ENCODE results near the gene TMEM240. TPM values are rescaled to one million over a fixed set of nuclear protein-coding genes. Genes with fewer than 3 reads are reported as not detected.
A peak's percentile ranks its signal among the peaks of the same experiment; 100 is the strongest.
"Not testable (repeated sequence)": the region's sequence is repeated elsewhere in the genome, so short reads cannot be mapped to it uniquely, and the experiment has no call there.

TMEM240 gene
- total RNA-seq, 1 experiment from 2014 or later, result 1.1 TPM

- peak; percentile 8 for DNase-seq (ENCODE audit: low spot score)
- in situ Hi-C loops (cut with HindIII; ENCODE audit: low sequenced_read_pairs), result no loop called here
These were observed 29.4 kb downstream of the TMEM240 start for GRCh38 chr1:1510912-1511532.

DNA sequence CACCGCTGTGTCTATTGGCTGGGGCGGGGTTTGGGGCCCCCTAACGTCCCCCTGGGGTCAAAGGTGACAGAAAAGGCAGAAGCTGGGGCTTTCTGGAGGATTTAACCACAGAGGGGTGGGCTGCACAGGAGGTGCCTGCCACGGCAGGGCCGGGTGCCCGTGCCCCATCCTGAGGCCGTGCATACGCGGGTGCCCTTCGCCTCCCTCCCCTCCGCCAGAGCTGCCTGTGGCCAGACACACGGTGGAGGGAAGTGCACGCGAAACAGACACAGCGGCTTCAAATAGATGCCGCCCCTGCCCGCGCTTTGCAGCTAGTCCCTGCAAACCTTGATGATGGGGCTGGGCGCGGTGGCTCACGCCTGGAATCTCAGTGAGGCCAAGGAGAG is 31.0 kb downstream of the TMEM240 start:
- DNase-seq (ENCODE audit: low spot score); in situ Hi-C loops (cut with HindIII; ENCODE audit: low sequenced_read_pairs): not testable (repeated sequence)

- in situ Hi-C loops (cut with HindIII; ENCODE audit: low sequenced_read_pairs); DNase-seq (ENCODE audit: low spot score): not testable (repeated sequence)
These were observed 31.5 kb downstream of the TMEM240 start for GRCh38 chr1:1508775-1509464.

- in situ Hi-C loops (cut with HindIII; ENCODE audit: low sequenced_read_pairs), result no loop called here
- no peak for DNase-seq (ENCODE audit: low spot score)
These were observed 33.1 kb downstream of the TMEM240 start for GRCh38 chr1:1507305-1507704.

DNA sequence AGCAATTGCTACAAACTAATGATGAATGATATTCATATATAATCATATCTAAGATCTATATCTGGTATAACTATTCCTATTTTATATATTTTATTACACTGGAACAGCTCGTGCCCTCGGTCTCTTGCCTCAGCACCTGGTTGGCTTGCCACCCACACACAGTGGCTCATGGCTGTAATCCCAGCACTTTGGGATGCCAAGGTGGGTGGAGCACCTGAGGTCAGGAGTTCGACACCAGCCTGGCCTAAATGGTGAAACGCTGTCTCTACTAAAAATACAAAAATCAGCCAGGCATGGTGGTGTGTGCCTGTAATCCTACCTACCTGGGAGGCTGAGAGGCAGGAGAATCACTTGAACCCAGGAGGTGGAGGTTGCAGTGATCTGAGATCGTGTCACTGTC is 34.6 kb downstream of the TMEM240 start:
- peak; percentile 5 for DNase-seq (ENCODE audit: low spot score)
- in situ Hi-C loops (cut with HindIII; ENCODE audit: low sequenced_read_pairs), result not testable (repeated sequence)

DNA sequence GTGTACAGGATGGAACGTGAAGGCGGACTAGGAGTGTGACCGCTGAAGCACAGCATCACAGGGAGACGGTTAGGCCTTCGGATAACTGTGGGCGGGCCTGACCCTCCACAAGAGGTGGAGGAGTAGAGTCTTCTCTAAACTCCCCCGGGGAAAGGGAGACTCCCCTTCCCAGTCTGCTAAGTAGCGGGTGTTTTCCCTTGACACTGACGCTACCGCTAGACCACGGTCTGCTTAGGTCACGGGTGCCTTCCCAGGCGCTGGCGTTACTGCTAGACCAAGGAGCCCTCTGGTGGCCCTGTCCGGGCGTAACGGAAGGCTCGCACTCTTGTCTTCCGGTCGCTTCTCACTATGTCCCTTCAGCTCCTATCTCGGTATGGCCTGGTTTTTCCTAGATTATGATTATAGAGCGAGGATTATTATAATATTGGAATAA is 35.0 kb downstream of the TMEM240 start:
- in situ Hi-C loops (cut with HindIII; ENCODE audit: low sequenced_read_pairs), result not testable (repeated sequence)
- DNase-seq (ENCODE audit: low spot score), result peak; percentile 57

DNA sequence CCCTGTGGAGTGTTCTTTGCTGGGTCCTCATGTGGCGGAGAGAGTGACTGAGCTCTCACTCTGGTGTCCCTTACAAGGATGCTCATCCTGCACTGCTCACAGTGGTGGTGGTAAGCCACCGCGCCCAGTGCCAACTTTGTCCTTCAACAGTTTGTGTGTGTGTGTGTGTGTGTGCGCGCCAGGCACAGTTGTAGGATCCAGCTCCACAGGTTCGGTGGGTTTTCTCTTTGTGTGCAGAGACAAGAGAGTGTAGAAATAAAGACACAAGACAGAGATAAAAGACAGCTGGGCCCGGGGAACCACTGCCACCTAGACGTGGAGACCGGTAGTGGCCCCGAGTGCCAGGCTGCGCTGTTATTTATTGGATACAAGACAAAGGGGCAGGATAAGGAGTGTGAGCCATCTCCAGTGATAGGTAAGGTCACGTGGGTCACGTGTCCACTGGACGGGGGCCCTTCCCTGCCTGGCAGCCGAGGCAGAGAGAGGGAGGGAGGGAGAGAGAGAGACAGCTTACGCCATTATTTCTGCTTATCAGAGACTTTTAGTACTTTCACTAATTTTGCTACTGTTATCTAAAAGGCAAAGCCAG is 35.6 kb downstream of the TMEM240 start:
- peak; percentile 88 for DNase-seq (ENCODE audit: low spot score)
- in situ Hi-C loops (cut with HindIII; ENCODE audit: low sequenced_read_pairs), result not testable (repeated sequence)

GRCh38 chr1:1495461-1495975 is 44.9 kb downstream of the TMEM240 start:
- DNase-seq (ENCODE audit: low spot score); in situ Hi-C loops (cut with HindIII; ENCODE audit: low sequenced_read_pairs): not testable (repeated sequence)

GRCh38 chr1:1494311-1494710 is 46.1 kb downstream of the TMEM240 start:
- not testable (repeated sequence) for DNase-seq (ENCODE audit: low spot score)

DNA sequence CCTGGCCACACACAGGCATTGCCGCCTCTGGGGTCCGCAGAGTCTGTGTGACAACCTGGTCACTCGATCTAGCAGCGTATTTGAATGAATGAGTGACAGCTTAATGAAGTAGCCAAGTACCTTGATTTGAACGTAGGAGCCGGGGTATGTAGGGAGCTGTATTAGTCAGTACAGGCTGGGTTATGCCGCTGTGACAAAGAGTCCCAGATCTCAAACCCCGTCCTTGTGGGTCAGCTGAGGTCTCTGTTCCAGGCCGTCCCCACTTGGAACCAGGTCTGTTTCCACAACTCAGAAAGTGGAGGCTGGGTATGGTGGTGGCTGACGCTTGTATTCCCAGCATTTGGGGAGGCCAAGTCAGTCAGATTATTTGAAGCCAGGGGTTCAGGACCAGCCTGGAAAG is 48.8 kb downstream of the TMEM240 start:
- in situ Hi-C loops (cut with HindIII; ENCODE audit: low sequenced_read_pairs), result no loop called here
- DNase-seq (ENCODE audit: low spot score), result no peak

More at GRCh38 chr1:1494311-1494710, 46.1 kb downstream of the TMEM240 start:
- in situ Hi-C loops (cut with HindIII; ENCODE audit: low sequenced_read_pairs), result not testable (repeated sequence)

- DNase-seq (ENCODE audit: low spot score), result no peak
- in situ Hi-C loops (cut with HindIII; ENCODE audit: low sequenced_read_pairs), result no loop called here
These were observed 49.7 kb downstream of the TMEM240 start for GRCh38 chr1:1490633-1491230.

GRCh38 chr1:1489861-1490260 is 50.6 kb downstream of the TMEM240 start:
- no peak for DNase-seq (ENCODE audit: low spot score)
- in situ Hi-C loops (cut with HindIII; ENCODE audit: low sequenced_read_pairs), result no loop called here

DNA sequence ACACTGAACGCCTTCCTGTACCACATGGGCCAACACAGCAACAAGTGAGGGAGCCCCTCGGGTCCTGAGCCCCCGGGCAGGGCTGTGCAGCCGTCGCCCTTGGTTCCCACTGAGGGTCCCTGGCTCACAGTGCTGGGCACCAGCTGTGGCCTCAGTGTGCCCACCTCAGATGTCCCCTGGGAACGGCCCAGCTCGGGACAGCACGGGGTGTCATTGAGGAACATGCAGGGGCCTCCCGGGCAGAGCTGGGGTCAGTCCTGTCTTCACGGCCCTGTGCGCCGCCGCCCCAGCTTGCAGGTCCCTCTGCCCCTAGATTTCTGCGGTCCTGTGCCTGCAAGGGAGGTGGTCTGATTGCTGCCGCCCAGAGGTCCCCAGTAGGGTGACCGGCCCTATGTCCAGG is 51.2 kb downstream of the TMEM240 start:
- in situ Hi-C loops (cut with HindIII; ENCODE audit: low sequenced_read_pairs), result no loop called here
- DNase-seq (ENCODE audit: low spot score), result no peak

- DNase-seq (ENCODE audit: low spot score), result no peak
- in situ Hi-C loops (cut with HindIII; ENCODE audit: low sequenced_read_pairs), result no loop called here
These were observed 52.7 kb downstream of the TMEM240 start for GRCh38 chr1:1487701-1488100.

DNA sequence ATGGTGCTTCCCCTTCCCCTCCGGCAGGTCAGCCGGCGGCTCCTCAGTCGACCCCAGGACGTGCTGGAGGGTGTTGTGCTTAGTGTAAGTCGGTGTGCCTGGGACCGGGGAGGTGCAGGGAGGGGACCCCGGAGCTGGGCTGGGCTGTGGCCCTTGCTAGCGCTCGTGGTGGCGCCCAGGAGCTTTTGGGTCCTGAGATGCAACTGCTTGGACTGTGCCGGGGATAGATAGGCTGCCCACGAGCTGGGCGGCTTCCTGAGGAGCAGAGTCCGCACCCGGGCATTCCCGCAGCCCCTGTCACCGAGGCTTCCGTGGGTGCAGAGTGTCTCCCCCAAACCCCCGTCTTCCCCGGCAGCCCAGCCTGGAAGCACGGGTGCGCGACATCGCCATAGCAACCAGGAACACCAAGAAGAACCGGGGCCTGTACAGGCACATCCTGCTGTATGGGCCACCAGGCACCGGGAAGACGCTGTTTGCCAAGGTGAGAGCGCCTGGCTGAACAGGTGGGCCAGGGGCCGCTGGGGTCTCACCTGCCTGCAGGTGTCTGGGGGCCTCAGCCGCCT is 54.6 kb downstream of the TMEM240 start:
- DNase-seq (ENCODE audit: low spot score); in situ Hi-C loops (cut with HindIII; ENCODE audit: low sequenced_read_pairs): not testable (repeated sequence)

- DNase-seq (ENCODE audit: low spot score); in situ Hi-C loops (cut with HindIII; ENCODE audit: low sequenced_read_pairs): not testable (repeated sequence)
These were observed 55.3 kb downstream of the TMEM240 start for GRCh38 chr1:1484976-1485750.
